Measurements from ENCODE around the gene ADGRL3.

DNA sequence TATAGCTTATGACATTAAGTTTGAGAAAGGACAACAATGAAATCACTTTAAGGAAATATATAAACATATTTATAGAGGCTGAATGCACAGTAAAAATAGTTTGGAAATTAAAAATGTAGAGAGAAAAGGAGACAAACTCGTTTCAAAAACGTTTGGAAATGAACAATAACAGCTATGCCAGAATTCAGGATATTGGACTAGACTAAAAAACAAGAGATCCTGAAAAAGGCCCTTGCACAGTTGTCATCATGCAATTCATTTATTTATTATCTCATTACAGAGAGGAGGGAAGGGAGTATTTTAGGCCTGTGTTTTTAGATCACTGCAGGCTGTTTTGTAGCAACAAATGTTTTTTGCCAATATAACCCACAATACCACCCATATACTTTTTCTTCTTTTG, 527.2 kb downstream of the ADGRL3 start:
- TF ChIP-seq CTCF (IDR thresholded peaks at IDR 0.05) = no peak
- TF ChIP-seq EP300 (IDR thresholded peaks at IDR 0.05) = no peak
- no peak for TF ChIP-seq POLR2A (IDR thresholded peaks at IDR 0.05)
